ENCODE results near the gene KCNC3. TPM values are rescaled to one million over a fixed set of nuclear protein-coding genes. Genes with fewer than 3 reads are reported as not detected.

KCNC3 gene
- total and polyA plus RNA-seq, 2 of the 13 experiments (the other 11 are each of a cell fraction or from before 2014, with no cell fraction given): 0.29 to 1.7 TPM

DNA sequence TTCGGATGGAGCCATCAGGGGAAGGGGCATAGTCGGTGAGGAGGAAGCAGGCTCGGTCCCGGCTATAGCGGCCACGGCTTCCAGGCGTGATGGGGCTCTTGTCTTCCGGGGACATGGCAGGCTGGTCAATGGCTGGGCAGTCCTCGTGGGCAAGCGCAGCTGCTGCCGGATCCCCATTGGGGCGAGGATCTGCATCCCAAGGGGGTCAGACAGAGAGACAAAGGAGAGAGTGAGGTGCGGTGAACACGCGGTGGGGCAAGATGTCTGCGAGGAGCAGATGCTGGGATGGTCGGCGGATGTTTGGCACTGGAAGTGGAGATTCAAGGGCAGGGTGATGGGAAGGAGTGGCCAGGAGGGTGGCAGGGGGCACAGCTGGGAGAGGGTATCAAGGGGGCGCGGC lies 8.6 kb downstream of the KCNC3 start (continued):
- TF ChIP-seq, protein P1, sequence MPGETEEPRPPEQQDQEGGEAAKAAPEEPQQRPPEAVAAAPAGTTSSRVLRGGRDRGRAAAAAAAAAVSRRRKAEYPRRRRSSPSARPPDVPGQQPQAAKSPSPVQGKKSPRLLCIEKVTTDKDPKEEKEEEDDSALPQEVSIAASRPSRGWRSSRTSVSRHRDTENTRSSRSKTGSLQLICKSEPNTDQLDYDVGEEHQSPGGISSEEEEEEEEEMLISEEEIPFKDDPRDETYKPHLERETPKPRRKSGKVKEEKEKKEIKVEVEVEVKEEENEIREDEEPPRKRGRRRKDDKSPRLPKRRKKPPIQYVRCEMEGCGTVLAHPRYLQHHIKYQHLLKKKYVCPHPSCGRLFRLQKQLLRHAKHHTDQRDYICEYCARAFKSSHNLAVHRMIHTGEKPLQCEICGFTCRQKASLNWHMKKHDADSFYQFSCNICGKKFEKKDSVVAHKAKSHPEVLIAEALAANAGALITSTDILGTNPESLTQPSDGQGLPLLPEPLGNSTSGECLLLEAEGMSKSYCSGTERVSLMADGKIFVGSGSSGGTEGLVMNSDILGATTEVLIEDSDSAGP (CRISPR knock-in tag; IDR thresholded peaks at IDR 0.05; ENCODE audit: borderline replicate concordance): no peak
- TF ChIP-seq, protein P2, sequence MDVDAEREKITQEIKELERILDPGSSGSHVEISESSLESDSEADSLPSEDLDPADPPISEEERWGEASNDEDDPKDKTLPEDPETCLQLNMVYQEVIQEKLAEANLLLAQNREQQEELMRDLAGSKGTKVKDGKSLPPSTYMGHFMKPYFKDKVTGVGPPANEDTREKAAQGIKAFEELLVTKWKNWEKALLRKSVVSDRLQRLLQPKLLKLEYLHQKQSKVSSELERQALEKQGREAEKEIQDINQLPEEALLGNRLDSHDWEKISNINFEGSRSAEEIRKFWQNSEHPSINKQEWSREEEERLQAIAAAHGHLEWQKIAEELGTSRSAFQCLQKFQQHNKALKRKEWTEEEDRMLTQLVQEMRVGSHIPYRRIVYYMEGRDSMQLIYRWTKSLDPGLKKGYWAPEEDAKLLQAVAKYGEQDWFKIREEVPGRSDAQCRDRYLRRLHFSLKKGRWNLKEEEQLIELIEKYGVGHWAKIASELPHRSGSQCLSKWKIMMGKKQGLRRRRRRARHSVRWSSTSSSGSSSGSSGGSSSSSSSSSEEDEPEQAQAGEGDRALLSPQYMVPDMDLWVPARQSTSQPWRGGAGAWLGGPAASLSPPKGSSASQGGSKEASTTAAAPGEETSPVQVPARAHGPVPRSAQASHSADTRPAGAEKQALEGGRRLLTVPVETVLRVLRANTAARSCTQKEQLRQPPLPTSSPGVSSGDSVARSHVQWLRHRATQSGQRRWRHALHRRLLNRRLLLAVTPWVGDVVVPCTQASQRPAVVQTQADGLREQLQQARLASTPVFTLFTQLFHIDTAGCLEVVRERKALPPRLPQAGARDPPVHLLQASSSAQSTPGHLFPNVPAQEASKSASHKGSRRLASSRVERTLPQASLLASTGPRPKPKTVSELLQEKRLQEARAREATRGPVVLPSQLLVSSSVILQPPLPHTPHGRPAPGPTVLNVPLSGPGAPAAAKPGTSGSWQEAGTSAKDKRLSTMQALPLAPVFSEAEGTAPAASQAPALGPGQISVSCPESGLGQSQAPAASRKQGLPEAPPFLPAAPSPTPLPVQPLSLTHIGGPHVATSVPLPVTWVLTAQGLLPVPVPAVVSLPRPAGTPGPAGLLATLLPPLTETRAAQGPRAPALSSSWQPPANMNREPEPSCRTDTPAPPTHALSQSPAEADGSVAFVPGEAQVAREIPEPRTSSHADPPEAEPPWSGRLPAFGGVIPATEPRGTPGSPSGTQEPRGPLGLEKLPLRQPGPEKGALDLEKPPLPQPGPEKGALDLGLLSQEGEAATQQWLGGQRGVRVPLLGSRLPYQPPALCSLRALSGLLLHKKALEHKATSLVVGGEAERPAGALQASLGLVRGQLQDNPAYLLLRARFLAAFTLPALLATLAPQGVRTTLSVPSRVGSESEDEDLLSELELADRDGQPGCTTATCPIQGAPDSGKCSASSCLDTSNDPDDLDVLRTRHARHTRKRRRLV (CRISPR knock-in tag; IDR thresholded peaks at IDR 0.05): no peak
- TF ChIP-seq, protein P3, sequence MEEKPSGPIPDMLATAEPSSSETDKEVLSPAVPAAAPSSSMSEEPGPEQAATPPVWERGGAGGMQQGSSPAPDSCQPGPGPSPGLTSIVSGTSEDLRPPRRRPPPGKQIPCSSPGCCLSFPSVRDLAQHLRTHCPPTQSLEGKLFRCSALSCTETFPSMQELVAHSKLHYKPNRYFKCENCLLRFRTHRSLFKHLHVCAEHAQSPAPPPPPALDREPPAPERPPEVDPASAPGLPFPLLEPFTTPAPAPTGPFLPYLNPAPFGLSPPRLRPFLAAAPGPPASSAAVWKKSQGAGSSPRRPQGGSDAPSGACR (CRISPR knock-in tag; IDR thresholded peaks at IDR 0.05): no peak
- TF ChIP-seq HES4 (CRISPR knock-in tag; IDR thresholded peaks at IDR 0.05; ENCODE audit: borderline replicate concordance) (no peak), ZNF839 (CRISPR knock-in tag; IDR thresholded peaks at IDR 0.05; ENCODE audit: borderline replicate concordance) (no peak), FOSL2 (CRISPR knock-in tag; IDR thresholded peaks at IDR 0.05) (no peak)
- TF ChIP-seq, protein P4, sequence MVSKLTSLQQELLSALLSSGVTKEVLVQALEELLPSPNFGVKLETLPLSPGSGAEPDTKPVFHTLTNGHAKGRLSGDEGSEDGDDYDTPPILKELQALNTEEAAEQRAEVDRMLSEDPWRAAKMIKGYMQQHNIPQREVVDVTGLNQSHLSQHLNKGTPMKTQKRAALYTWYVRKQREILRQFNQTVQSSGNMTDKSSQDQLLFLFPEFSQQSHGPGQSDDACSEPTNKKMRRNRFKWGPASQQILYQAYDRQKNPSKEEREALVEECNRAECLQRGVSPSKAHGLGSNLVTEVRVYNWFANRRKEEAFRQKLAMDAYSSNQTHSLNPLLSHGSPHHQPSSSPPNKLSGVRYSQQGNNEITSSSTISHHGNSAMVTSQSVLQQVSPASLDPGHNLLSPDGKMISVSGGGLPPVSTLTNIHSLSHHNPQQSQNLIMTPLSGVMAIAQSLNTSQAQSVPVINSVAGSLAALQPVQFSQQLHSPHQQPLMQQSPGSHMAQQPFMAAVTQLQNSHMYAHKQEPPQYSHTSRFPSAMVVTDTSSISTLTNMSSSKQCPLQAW (CRISPR knock-in tag; IDR thresholded peaks at IDR 0.05): no peak
- TF ChIP-seq, protein P5, sequence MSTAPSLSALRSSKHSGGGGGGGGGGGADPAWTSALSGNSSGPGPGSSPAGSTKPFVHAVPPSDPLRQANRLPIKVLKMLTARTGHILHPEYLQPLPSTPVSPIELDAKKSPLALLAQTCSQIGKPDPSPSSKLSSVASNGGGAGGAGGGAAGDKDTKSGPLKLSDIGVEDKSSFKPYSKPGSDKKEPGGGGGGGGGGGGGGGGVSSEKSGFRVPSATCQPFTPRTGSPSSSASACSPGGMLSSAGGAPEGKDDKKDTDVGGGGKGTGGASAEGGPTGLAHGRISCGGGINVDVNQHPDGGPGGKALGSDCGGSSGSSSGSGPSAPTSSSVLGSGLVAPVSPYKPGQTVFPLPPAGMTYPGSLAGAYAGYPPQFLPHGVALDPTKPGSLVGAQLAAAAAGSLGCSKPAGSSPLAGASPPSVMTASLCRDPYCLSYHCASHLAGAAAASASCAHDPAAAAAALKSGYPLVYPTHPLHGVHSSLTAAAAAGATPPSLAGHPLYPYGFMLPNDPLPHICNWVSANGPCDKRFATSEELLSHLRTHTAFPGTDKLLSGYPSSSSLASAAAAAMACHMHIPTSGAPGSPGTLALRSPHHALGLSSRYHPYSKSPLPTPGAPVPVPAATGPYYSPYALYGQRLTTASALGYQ (CRISPR knock-in tag; IDR thresholded peaks at IDR 0.05): no peak

Data from HepG2 (cell line).